ENCODE results near the gene R3HDM2.
A peak's percentile ranks its signal among the peaks of the same experiment; 100 is the strongest.
"Not testable (repeated sequence)": the region's sequence is repeated elsewhere in the genome, so short reads cannot be mapped to it uniquely, and the experiment has no call there.

The R3HDM2 gene

GRCh38 chr12:57452181-57452936 is 21.5 kb upstream of the R3HDM2 start:
- Mint-ChIP-seq H3K27me3 (no peaks in the 10 kb centered on the region), H3K36me3 (peaks cover 7 to 22% of the 10 kb centered on the region in 2 donors), H3K9me3 (peaks cover 0 to 4% of the 10 kb centered on the region in 2 donors), H3K27ac (peak overlapping the region; percentile 92), H3K4me1 (peaks cover 42 to 64% of the 10 kb centered on the region in 2 donors), H3K4me3 (peak overlapping the region; percentile 66 to 80)
- DNase-seq = peak; percentile 78
- peak; percentile 81 to 88 for ATAC-seq (replicated peaks)

- DNase-seq = no peak
- ATAC-seq (replicated peaks) = no peak
- H3K27ac Mint-ChIP-seq = peak overlapping the region; percentile 92
These were observed 20.5 kb upstream of the R3HDM2 start for GRCh38 chr12:57451233-57451778.

GRCh38 chr12:57450057-57450456 is 19.2 kb upstream of the R3HDM2 start:
- Mint-ChIP-seq H3K27ac (peak overlapping the region; percentile 85), H3K9me3 (peaks cover 4% of the 10 kb centered on the region in 2 donors), H3K27me3 (no peaks in the 10 kb centered on the region), H3K4me3 (no peak overlapping the region), H3K36me3 (peaks cover 7 to 30% of the 10 kb centered on the region in 2 donors), H3K4me1 (peaks cover 41 to 57% of the 10 kb centered on the region in 2 donors)
- DNase-seq = no peak
- ATAC-seq (replicated peaks) = no peak

More at GRCh38 chr12:57451233-57451778, 20.5 kb upstream of the R3HDM2 start:
- peaks cover 45 to 64% of the 10 kb centered on the region in 2 donors for H3K4me1 Mint-ChIP-seq
- peaks cover 7 to 30% of the 10 kb centered on the region in 2 donors for H3K36me3 Mint-ChIP-seq
- H3K4me3 Mint-ChIP-seq = no peak overlapping the region
- H3K27me3 Mint-ChIP-seq = no peaks in the 10 kb centered on the region
- H3K9me3 Mint-ChIP-seq = peaks cover 4% of the 10 kb centered on the region in 2 donors

GRCh38 chr12:57449375-57449774 is 18.5 kb upstream of the R3HDM2 start:
- Mint-ChIP-seq H3K27ac (no peak overlapping the region), H3K4me1 (peaks cover 41 to 54% of the 10 kb centered on the region in 2 donors), H3K4me3 (no peak overlapping the region), H3K9me3 (peaks cover 4% of the 10 kb centered on the region in 2 donors), H3K36me3 (peaks cover 7 to 27% of the 10 kb centered on the region in 2 donors), H3K27me3 (no peaks in the 10 kb centered on the region)
- DNase-seq (no peak), ATAC-seq (replicated peaks) (no peak)

- H3K36me3 Mint-ChIP-seq = peaks cover 7 to 27% of the 10 kb centered on the region in 2 donors
- no peaks in the 10 kb centered on the region for H3K27me3 Mint-ChIP-seq
- no peak for ATAC-seq (replicated peaks)
- H3K27ac Mint-ChIP-seq = no peak overlapping the region
- peaks cover 4% of the 10 kb centered on the region in 2 donors for H3K9me3 Mint-ChIP-seq
- no peak for DNase-seq
- no peak overlapping the region for H3K4me3 Mint-ChIP-seq
- peaks cover 41 to 50% of the 10 kb centered on the region in 2 donors for H3K4me1 Mint-ChIP-seq
These were observed 17.8 kb upstream of the R3HDM2 start for GRCh38 chr12:57448669-57449068.

GRCh38 chr12:57446292-57446960 is 15.6 kb upstream of the R3HDM2 start:
- Mint-ChIP-seq H3K27me3 (peaks cover 0 to 6% of the 10 kb centered on the region in 2 donors), H3K27ac (no peak overlapping the region), H3K36me3 (peaks cover 7 to 27% of the 10 kb centered on the region in 2 donors), H3K4me3 (no peak overlapping the region), H3K4me1 (peaks cover 28 to 30% of the 10 kb centered on the region in 2 donors), H3K9me3 (peaks cover 4 to 5% of the 10 kb centered on the region in 2 donors)
- DNase-seq (no peak), ATAC-seq (replicated peaks) (no peak)

- H3K4me1 Mint-ChIP-seq = peaks cover 13 to 14% of the 10 kb centered on the region in 2 donors
- peaks cover 1 to 4% of the 10 kb centered on the region in 2 donors for H3K9me3 Mint-ChIP-seq
- no peak overlapping the region for H3K4me3 Mint-ChIP-seq
- ATAC-seq (replicated peaks) (peak; percentile 12 to 19), DNase-seq (no peak)
- peaks cover 1 to 16% of the 10 kb centered on the region in 2 donors for H3K36me3 Mint-ChIP-seq
- H3K27ac Mint-ChIP-seq = peak overlapping the region; percentile 3
- H3K27me3 Mint-ChIP-seq = peaks cover 0 to 6% of the 10 kb centered on the region in 2 donors
These were observed 13.9 kb upstream of the R3HDM2 start for GRCh38 chr12:57444744-57445143.

GRCh38 chr12:57444337-57444736 is 13.5 kb upstream of the R3HDM2 start:
- H3K27ac Mint-ChIP-seq; H3K4me3 Mint-ChIP-seq; DNase-seq; ATAC-seq (replicated peaks); H3K27me3 Mint-ChIP-seq; H3K9me3 Mint-ChIP-seq: not testable (repeated sequence)
- peaks cover 1 to 16% of the 10 kb centered on the region in 2 donors for H3K36me3 Mint-ChIP-seq
- peaks cover 12 to 14% of the 10 kb centered on the region in 2 donors for H3K4me1 Mint-ChIP-seq

GRCh38 chr12:57441846-57442427 is 11.1 kb upstream of the R3HDM2 start:
- Mint-ChIP-seq H3K4me3 (no peak overlapping the region), H3K27ac (no peak overlapping the region), H3K36me3 (peaks cover 0 to 9% of the 10 kb centered on the region in 2 donors), H3K4me1 (peaks cover 12 to 13% of the 10 kb centered on the region in 2 donors), H3K9me3 (peaks cover 1 to 4% of the 10 kb centered on the region in 2 donors), H3K27me3 (peaks cover 0 to 6% of the 10 kb centered on the region in 2 donors)
- ATAC-seq (replicated peaks) (no peak), DNase-seq (no peak)

- H3K36me3 Mint-ChIP-seq; H3K27me3 Mint-ChIP-seq; H3K27ac Mint-ChIP-seq; ATAC-seq (replicated peaks); H3K9me3 Mint-ChIP-seq; DNase-seq; H3K4me1 Mint-ChIP-seq; H3K4me3 Mint-ChIP-seq: not testable (repeated sequence)
These were observed 10.6 kb upstream of the R3HDM2 start for GRCh38 chr12:57441393-57441792.

GRCh38 chr12:57439762-57440266 is 9.0 kb upstream of the R3HDM2 start:
- Mint-ChIP-seq H3K4me1 (peaks cover 3 to 7% of the 10 kb centered on the region in 2 donors), H3K36me3 (peaks cover 0 to 5% of the 10 kb centered on the region in 2 donors), H3K27ac (no peak overlapping the region), H3K27me3 (peaks cover 0 to 6% of the 10 kb centered on the region in 2 donors), H3K9me3 (peaks cover 0 to 1% of the 10 kb centered on the region in 2 donors), H3K4me3 (no peak overlapping the region)
- ATAC-seq (replicated peaks) = no peak
- no peak for DNase-seq

- Mint-ChIP-seq H3K4me1 (peaks cover 5 to 6% of the 10 kb centered on the region in 2 donors), H3K27ac (no peak overlapping the region), H3K4me3 (no peak overlapping the region), H3K36me3 (peaks cover 0 to 5% of the 10 kb centered on the region in 2 donors), H3K9me3 (peaks cover 0 to 1% of the 10 kb centered on the region in 2 donors), H3K27me3 (peaks cover 0 to 6% of the 10 kb centered on the region in 2 donors)
- ATAC-seq (replicated peaks) = no peak
- DNase-seq = no peak
These were observed 7.6 kb upstream of the R3HDM2 start for GRCh38 chr12:57438400-57438799.

GRCh38 chr12:57435293-57435692 is 4.5 kb upstream of the R3HDM2 start:
- H3K9me3 Mint-ChIP-seq = no peaks in the 10 kb centered on the region
- H3K4me1 Mint-ChIP-seq = peaks cover 11 to 14% of the 10 kb centered on the region in 2 donors
- DNase-seq (no peak), ATAC-seq (replicated peaks) (no peak)
- H3K4me3 Mint-ChIP-seq = peak overlapping the region in 1 of 2 donors; percentile 3
- no peak overlapping the region for H3K27ac Mint-ChIP-seq
- no peaks in the 10 kb centered on the region for H3K27me3 Mint-ChIP-seq
- no peaks in the 10 kb centered on the region for H3K36me3 Mint-ChIP-seq
